HG03442 (cell line): Measurements from ENCODE around the gene PPP2R2B.
"Not testable (repeated sequence)": the region's sequence is repeated elsewhere in the genome, so short reads cannot be mapped to it uniquely, and the experiment has no call there.

Experiments used
- ATAC-seq: cut with Tn5 transposase; IDR thresholded peaks from one replicate; pipeline ENCODE4 v1.9.1; 2021; ENCODE audit warnings: mild to moderate bottlenecking, moderate library complexity; ENCODE audit not compliant: unreplicated experiment

Gene PPP2R2B

GRCh38 chr5:146748533-146748932 lies 130.0 kb downstream of the PPP2R2B start:
- no peak for ATAC-seq

GRCh38 chr5:146745931-146746577 lies 132.5 kb downstream of the PPP2R2B start:
- no peak for ATAC-seq

- no peak for ATAC-seq
These were observed 134.3 kb downstream of the PPP2R2B start for GRCh38 chr5:146744068-146744745.

- no peak for ATAC-seq
These were observed 143.5 kb downstream of the PPP2R2B start for GRCh38 chr5:146734936-146735577.

- no peak for ATAC-seq
These were observed 145.6 kb downstream of the PPP2R2B start for GRCh38 chr5:146732962-146733361.

GRCh38 chr5:146731909-146732659 lies 146.5 kb downstream of the PPP2R2B start:
- ATAC-seq: no peak

GRCh38 chr5:146728746-146729145 lies 149.8 kb downstream of the PPP2R2B start:
- ATAC-seq: not testable (repeated sequence)

GRCh38 chr5:146726891-146727290 lies 151.7 kb downstream of the PPP2R2B start:
- ATAC-seq: no peak

- no peak for ATAC-seq
These were observed 152.5 kb downstream of the PPP2R2B start for GRCh38 chr5:146726020-146726419.

GRCh38 chr5:146725025-146725424 lies 153.5 kb downstream of the PPP2R2B start:
- ATAC-seq: no peak

GRCh38 chr5:146722361-146722779 lies 156.2 kb downstream of the PPP2R2B start:
- ATAC-seq: no peak

GRCh38 chr5:146721073-146721815 lies 157.3 kb downstream of the PPP2R2B start:
- no peak for ATAC-seq

- no peak for ATAC-seq
These were observed 158.4 kb downstream of the PPP2R2B start for GRCh38 chr5:146720107-146720506.

- no peak for ATAC-seq
These were observed 159.4 kb downstream of the PPP2R2B start for GRCh38 chr5:146719179-146719578.

GRCh38 chr5:146718609-146719008 lies 159.9 kb downstream of the PPP2R2B start:
- ATAC-seq: no peak

- no peak for ATAC-seq
These were observed 160.6 kb downstream of the PPP2R2B start for GRCh38 chr5:146717951-146718350.

GRCh38 chr5:146716636-146717035 lies 161.9 kb downstream of the PPP2R2B start:
- no peak for ATAC-seq

- no peak for ATAC-seq
These were observed 168.2 kb downstream of the PPP2R2B start for GRCh38 chr5:146710348-146710747.

GRCh38 chr5:146707316-146707715 lies 171.2 kb downstream of the PPP2R2B start:
- ATAC-seq: no peak

- no peak for ATAC-seq
These were observed 172.1 kb downstream of the PPP2R2B start for GRCh38 chr5:146706321-146706972.
